Neural cell (in vitro differentiated cells): ENCODE results near the gene MAST2. TPM values are rescaled to one million over a fixed set of nuclear protein-coding genes. Genes with fewer than 3 reads are reported as not detected.

Experiments used
- H2AFZ ChIP-seq: fragments of 200-600, 300-800 bp; sonication (generic), shearing (Covaris generic); 2 replicates; pipeline ENCODE4 v1.6.0; 2014; ENCODE audit warnings: low read depth, mild to moderate bottlenecking, antibody characterized with exemption, low read length, moderate library complexity
- H3F3A ChIP-seq: fragments of 200-600 bp; shearing (Covaris generic); 2 replicates; pipeline ENCODE4 v1.6.1; 2016; ENCODE audit warnings: mild to moderate bottlenecking, moderate library complexity, mixed read lengths, antibody characterized with exemption, low read length; ENCODE audit not compliant: insufficient read depth, poor library complexity, severe bottlenecking
- H3K27ac ChIP-seq: fragments of 200-600, 300-800 bp; sonication (generic), shearing (Covaris generic); 2 replicates; pipeline ENCODE4 v1.5.1; 2014; ENCODE audit warnings: mild to moderate bottlenecking, low read length, moderate library complexity
- H3K27me3 ChIP-seq: fragments of 300-800, 200-600 bp; sonication (generic), shearing (Covaris generic); 2 replicates; pipeline ENCODE4 v1.6.0; 2014; ENCODE audit warnings: mild to moderate bottlenecking, low read depth, low read length, moderate library complexity; ENCODE audit not compliant: insufficient read depth
- H3K36me3 ChIP-seq: fragments of 300-800, 200-600 bp; sonication (generic), shearing (Covaris generic); 2 replicates; pipeline ENCODE4 v1.5.1; 2014; ENCODE audit warnings: mild to moderate bottlenecking, antibody characterized with exemption, low read length, moderate library complexity; ENCODE audit not compliant: insufficient read depth
- H3K4me2 ChIP-seq: fragments of 300-800, 200-600 bp; sonication (generic), shearing (Covaris generic); 2 replicates; pipeline ENCODE4 v1.6.0; 2014; ENCODE audit warnings: mild to moderate bottlenecking, low read length
- H3K4me3 ChIP-seq: fragments of 300-800, 200-600 bp; sonication (generic), shearing (Covaris generic); 2 replicates; pipeline ENCODE4 v1.5.1; 2014; ENCODE audit warnings: mild to moderate bottlenecking, low read length, moderate library complexity
- H3K79me2 ChIP-seq: fragments of 200-600 bp; shearing (Covaris generic); replicated peaks from 2 replicates; pipeline ENCODE4 v1.6.0; 2014; ENCODE audit warnings: mild to moderate bottlenecking, low read length, moderate library complexity; ENCODE audit not compliant: insufficient read depth
- H3K9ac ChIP-seq: fragments of 300-800, 200-600 bp; sonication (generic), shearing (Covaris generic); 2 replicates; pipeline ENCODE4 v1.6.1; 2016; ENCODE audit warnings: mild to moderate bottlenecking, low read length, mixed read lengths
- H3K9me2 ChIP-seq: fragments of 200-600 bp; shearing (Covaris generic); 2 replicates; pipeline ENCODE4 v1.6.1; 2016; ENCODE audit warnings: mild to moderate bottlenecking, low read length, mixed read lengths; ENCODE audit not compliant: insufficient read depth
- H3K9me3 ChIP-seq: fragments of 200-600, 300-800 bp; sonication (generic), shearing (Covaris generic); 2 replicates; pipeline ENCODE4 v1.6.1; 2016; ENCODE audit warnings: mild to moderate bottlenecking, mixed run types, low read length, moderate library complexity, mixed read lengths
- H4K20me1 ChIP-seq: fragments of 200-600 bp; shearing (Covaris generic); 2 replicates; pipeline ENCODE4 v1.6.1; 2016; ENCODE audit warnings: mild to moderate bottlenecking, mixed run types; ENCODE audit not compliant: insufficient read depth
- CTCF ChIP-seq: fragments of 450-650 bp; IDR thresholded peaks from 2 replicates; pipeline ENCODE4 v1.5.1; 2014; ENCODE audit warnings: antibody characterized with exemption, mild to moderate bottlenecking, moderate library complexity; ENCODE audit not compliant: poor library complexity, severe bottlenecking
- EP300 ChIP-seq: fragments of 450-650 bp; conservative IDR thresholded peaks from 2 replicates; pipeline ENCODE4 v1.6.1; 2014; ENCODE audit warnings: antibody characterized with exemption, mild to moderate bottlenecking, moderate library complexity; ENCODE audit not compliant: poor library complexity, severe bottlenecking
- EZH2 ChIP-seq: fragments of 200-600, 300-800 bp; shearing (Covaris generic), sonication (generic); IDR thresholded peaks from 2 replicates; pipeline ENCODE4 v1.6.1; 2014; ENCODE audit warnings: antibody characterized with exemption, low read length, borderline replicate concordance, mild to moderate bottlenecking; ENCODE audit not compliant: insufficient read depth, poor library complexity, severe bottlenecking
- MXI1 ChIP-seq: fragments of 450-650 bp; conservative IDR thresholded peaks from 2 replicates; pipeline ENCODE4 v1.6.1; 2014; ENCODE audit warnings: antibody characterized with exemption, mild to moderate bottlenecking; ENCODE audit not compliant: poor library complexity, severe bottlenecking
- POLR2AphosphoS5 ChIP-seq: IDR thresholded peaks from 2 replicates; pipeline ENCODE4 v1.6.1; 2012
- RAD21 ChIP-seq: fragments of 450-650 bp; conservative IDR thresholded peaks from 2 replicates; pipeline ENCODE4 v1.6.1; 2014; ENCODE audit warnings: antibody characterized with exemption, mild to moderate bottlenecking, moderate library complexity
- REST ChIP-seq: IDR thresholded peaks from 2 replicates; pipeline ENCODE4 v1.6.1; 2012; ENCODE audit warnings: borderline replicate concordance
- SMC3 ChIP-seq: fragments of 450-650 bp; conservative IDR thresholded peaks from 2 replicates; pipeline ENCODE4 v1.6.1; 2014; ENCODE audit warnings: antibody characterized with exemption, mild to moderate bottlenecking, moderate library complexity; ENCODE audit not compliant: poor library complexity
- TAF1 ChIP-seq: IDR thresholded peaks from 2 replicates; pipeline ENCODE4 v1.6.1; 2012; ENCODE audit warnings: low read depth
- polyA plus RNA-seq: library from polyadenylated mRNA; depleted of rRNA; stranded (reverse); fragments of >200 nt; gene quantifications from 2 replicates; pipeline ENCODE4 v1.2.3, GENCODE V29; 2014

Gene MAST2
- polyA plus RNA-seq, 1 donor from 2014 or later = 22.2 TPM

- Histone ChIP-seq H3K4me3 (no peak overlapping the region), H3F3A (no peaks in the 10 kb centered on the region), H3K27me3 (no peaks in the 10 kb centered on the region), H3K79me2 (no peaks in the 10 kb centered on the region), H3K4me2 (no peak overlapping the region), H3K9me2 (no peaks in the 10 kb centered on the region), H3K9me3 (no peaks in the 10 kb centered on the region), H3K9ac (no peak overlapping the region), H2AFZ (no peak overlapping the region), H3K27ac (no peak overlapping the region), H3K36me3 (no peaks in the 10 kb centered on the region), H4K20me1 (no peaks in the 10 kb centered on the region)
- TF ChIP-seq REST = no peak
- TF ChIP-seq EP300 = no peak
- no peak for TF ChIP-seq EZH2
- TF ChIP-seq CTCF = no peak
- no peak for TF ChIP-seq RAD21
- no peak for TF ChIP-seq POLR2AphosphoS5
- TF ChIP-seq MXI1 = no peak
- TF ChIP-seq SMC3 = no peak
- no peak for TF ChIP-seq TAF1
Measured at GRCh38 chr1:45894331-45894730, 90.9 kb downstream of the MAST2 start.

- no peak overlapping the region for H3K4me3 ChIP-seq
- H3K9ac ChIP-seq = no peak overlapping the region
- TF ChIP-seq MXI1 (no peak), EZH2 (no peak), RAD21 (no peak), SMC3 (no peak), CTCF (no peak), REST (no peak), TAF1 (no peak), EP300 (no peak), POLR2AphosphoS5 (no peak)
- H4K20me1 ChIP-seq = no peaks in the 10 kb centered on the region
- H3K27me3 ChIP-seq = no peaks in the 10 kb centered on the region
- no peaks in the 10 kb centered on the region for H3F3A ChIP-seq
- H3K27ac ChIP-seq = no peak overlapping the region
- no peaks in the 10 kb centered on the region for H3K9me2 ChIP-seq
- no peaks in the 10 kb centered on the region for H3K36me3 ChIP-seq
- no peak overlapping the region for H2AFZ ChIP-seq
- H3K4me2 ChIP-seq = no peak overlapping the region
- H3K79me2 ChIP-seq = no peaks in the 10 kb centered on the region
- no peaks in the 10 kb centered on the region for H3K9me3 ChIP-seq
Measured at GRCh38 chr1:45894921-45895320, 91.5 kb downstream of the MAST2 start.
